K562 treated with DMSO at 1 percent for 4 hours (cell line): Measurements from ENCODE around the gene FRS3. TPM values are rescaled to one million over a fixed set of nuclear protein-coding genes. Genes with fewer than 3 reads are reported as not detected.

Source experiments
- total RNA-seq: library from RNA; unstranded; fragments of 300-600 nt; gene quantifications from 2 replicates; pipeline ENCODE4 v1.2.3, GENCODE V29; 2022; ENCODE audit not compliant: insufficient read depth

The FRS3 gene
- 4.5 and 5.4 TPM in 2 replicates for total RNA-seq

GRCh38 chr6:41779788-41780550 is at the start of gene FRS3:
FRS3 (minus strand) TSS chr6:41779900; CDS start chr6:41776987, 2,913 bp downstream.

GRCh38 chr6:41787219-41787917 is 7.7 kb upstream of the FRS3 start, which contains the start of gene TOMM6:
TOMM6 (plus strand) TSS chr6:41787694; CDS start chr6:41787698, 4 bp downstream.

GRCh38 chr6:41780551-41781365 is 1.1 kb upstream of the FRS3 start, which contains the start of gene PRICKLE4:
PRICKLE4 (plus strand) TSS chr6:41780782; CDS start chr6:41783474, 2,692 bp downstream.

GRCh38 chr6:41747256-41748101 is 32.2 kb downstream of the FRS3 start, which contains the start of gene PGC:
PGC (minus strand) TSS chr6:41747397; CDS start chr6:41747334, 63 bp downstream.

GRCh38 chr6:41735427-41736185 is 44.1 kb downstream of the FRS3 start, which contains the start of gene TFEB:
TFEB (minus strand) TSS chr6:41735608; CDS start chr6:41691213, 44,395 bp downstream.

Other genes with a start within 250 kb of the FRS3 start
- gene FOXP4, start 233.5 kb downstream of the FRS3 start, total RNA-seq = 31.3 and 41.6 TPM in 2 replicates
- gene MDFI, start 141.4 kb downstream of the FRS3 start, total RNA-seq = not detected in 2 replicates
- gene TFEB, start 44.3 kb downstream of the FRS3 start, total RNA-seq = 2.4 and 3.4 TPM in 2 replicates
- 1.0 and 1.1 TPM in 2 replicates for gene PGC, start 32.5 kb downstream of the FRS3 start, total RNA-seq
- gene PRICKLE4, start 882 bp upstream of the FRS3 start, total RNA-seq = 1.2 TPM in 1 of 2 replicates, not detected in the other
- 449 and 456 TPM in 2 replicates for gene TOMM6, start 7.8 kb upstream of the FRS3 start, total RNA-seq
- 7.7 and 10.6 TPM in 2 replicates for gene USP49, start 115.5 kb upstream of the FRS3 start, total RNA-seq
- gene MED20, start 141.2 kb upstream of the FRS3 start, total RNA-seq = 14.9 and 17.4 TPM in 2 replicates
- gene BYSL, start 141.6 kb upstream of the FRS3 start, total RNA-seq = 14.5 and 17.8 TPM in 2 replicates
- gene CCND3, start 161.9 kb upstream of the FRS3 start, total RNA-seq = 168 and 178 TPM in 2 replicates